H1 (cell line): ENCODE results near the gene GGTLC2. TPM values are rescaled to one million over a fixed set of nuclear protein-coding genes. Genes with fewer than 3 reads are reported as not detected.

ENCODE experiments used
- BACH1 ChIP-seq: IDR thresholded peaks from 2 replicates; pipeline ENCODE4 v1.6.1; 2012; ENCODE audit warnings: low read length, improper control_type of control experiment
- CEBPB ChIP-seq: IDR thresholded peaks from 2 replicates; pipeline ENCODE4 v1.6.1; 2012; ENCODE audit warnings: low read depth, low read length
- KDM5A ChIP-seq: fragments of 200-600 bp; IDR thresholded peaks from 2 replicates; pipeline ENCODE4 v1.7.1; 2012; ENCODE audit warnings: mild to moderate bottlenecking, low read length, inconsistent platforms, mixed read lengths
- RBBP5 ChIP-seq: IDR thresholded peaks from 2 replicates; pipeline ENCODE4 v1.7.1; 2012; ENCODE audit warnings: low read depth, mild to moderate bottlenecking, inconsistent platforms, low read length, moderate library complexity, borderline replicate concordance
- SUZ12 ChIP-seq: fragments of 200-600 bp; sonication (generic); IDR thresholded peaks from 2 replicates; pipeline ENCODE4 v1.6.1; 2012; ENCODE audit warnings: mild to moderate bottlenecking, inconsistent platforms, low read length, moderate library complexity, mixed read lengths
- polyA plus RNA-seq, 7 experiments: library from polyadenylated mRNA; depleted of rRNA in 3 of 7; stranded (reverse) in 5 of 7; unstranded in 2 of 7; fragments of >200 nt in 5 of 7; fragments of 200-250 nt in 2 of 7; gene quantifications; 1 replicate in 5 of 7; 2 replicates in 1 of 7; 4 replicates in 1 of 7; pipeline versions ENCODE4 v1.2.1 to v1.2.3, GENCODE V29; 2011 to 2013; ENCODE audit warnings: missing spikeins in 2 of 7, mixed read lengths in 2 of 7
- total RNA-seq: library from RNA; stranded (reverse); fragmentation: NEBNext Ultra II Directional; extraction: Animal tissue kit (Norgen Biotek cat#: 25700); gene quantifications from 2 replicates; pipeline ENCODE4 v1.2.1, GENCODE V29; 2021
- TF ChIP-seq, protein P1 (sequence below): fragments of 300-600 bp; sonication (generic); IDR thresholded peaks from 2 replicates; pipeline ENCODE4 v1.7.1; 2012; ENCODE audit warnings: low read length, moderate library complexity, mild to moderate bottlenecking, inconsistent platforms; ENCODE audit not compliant: insufficient replicate concordance
- TF ChIP-seq, protein P2 (sequence below): IDR thresholded peaks from 2 replicates; pipeline ENCODE4 v1.6.1; 2012; ENCODE audit warnings: inconsistent platforms
- TF ChIP-seq, protein P3 (sequence below): IDR thresholded peaks from 2 replicates; pipeline ENCODE4 v1.6.1; 2011; ENCODE audit warnings: low read length, improper control_type of control experiment

The GGTLC2 gene
- total and polyA plus RNA-seq, 2 of the 8 experiments (the other 6 are each of a cell fraction or from before 2014, with no cell fraction given) = not detected

GRCh38 chr22:22662095-22662494 lies 17.7 kb downstream of the GGTLC2 start (continued):
- TF ChIP-seq, protein P1, sequence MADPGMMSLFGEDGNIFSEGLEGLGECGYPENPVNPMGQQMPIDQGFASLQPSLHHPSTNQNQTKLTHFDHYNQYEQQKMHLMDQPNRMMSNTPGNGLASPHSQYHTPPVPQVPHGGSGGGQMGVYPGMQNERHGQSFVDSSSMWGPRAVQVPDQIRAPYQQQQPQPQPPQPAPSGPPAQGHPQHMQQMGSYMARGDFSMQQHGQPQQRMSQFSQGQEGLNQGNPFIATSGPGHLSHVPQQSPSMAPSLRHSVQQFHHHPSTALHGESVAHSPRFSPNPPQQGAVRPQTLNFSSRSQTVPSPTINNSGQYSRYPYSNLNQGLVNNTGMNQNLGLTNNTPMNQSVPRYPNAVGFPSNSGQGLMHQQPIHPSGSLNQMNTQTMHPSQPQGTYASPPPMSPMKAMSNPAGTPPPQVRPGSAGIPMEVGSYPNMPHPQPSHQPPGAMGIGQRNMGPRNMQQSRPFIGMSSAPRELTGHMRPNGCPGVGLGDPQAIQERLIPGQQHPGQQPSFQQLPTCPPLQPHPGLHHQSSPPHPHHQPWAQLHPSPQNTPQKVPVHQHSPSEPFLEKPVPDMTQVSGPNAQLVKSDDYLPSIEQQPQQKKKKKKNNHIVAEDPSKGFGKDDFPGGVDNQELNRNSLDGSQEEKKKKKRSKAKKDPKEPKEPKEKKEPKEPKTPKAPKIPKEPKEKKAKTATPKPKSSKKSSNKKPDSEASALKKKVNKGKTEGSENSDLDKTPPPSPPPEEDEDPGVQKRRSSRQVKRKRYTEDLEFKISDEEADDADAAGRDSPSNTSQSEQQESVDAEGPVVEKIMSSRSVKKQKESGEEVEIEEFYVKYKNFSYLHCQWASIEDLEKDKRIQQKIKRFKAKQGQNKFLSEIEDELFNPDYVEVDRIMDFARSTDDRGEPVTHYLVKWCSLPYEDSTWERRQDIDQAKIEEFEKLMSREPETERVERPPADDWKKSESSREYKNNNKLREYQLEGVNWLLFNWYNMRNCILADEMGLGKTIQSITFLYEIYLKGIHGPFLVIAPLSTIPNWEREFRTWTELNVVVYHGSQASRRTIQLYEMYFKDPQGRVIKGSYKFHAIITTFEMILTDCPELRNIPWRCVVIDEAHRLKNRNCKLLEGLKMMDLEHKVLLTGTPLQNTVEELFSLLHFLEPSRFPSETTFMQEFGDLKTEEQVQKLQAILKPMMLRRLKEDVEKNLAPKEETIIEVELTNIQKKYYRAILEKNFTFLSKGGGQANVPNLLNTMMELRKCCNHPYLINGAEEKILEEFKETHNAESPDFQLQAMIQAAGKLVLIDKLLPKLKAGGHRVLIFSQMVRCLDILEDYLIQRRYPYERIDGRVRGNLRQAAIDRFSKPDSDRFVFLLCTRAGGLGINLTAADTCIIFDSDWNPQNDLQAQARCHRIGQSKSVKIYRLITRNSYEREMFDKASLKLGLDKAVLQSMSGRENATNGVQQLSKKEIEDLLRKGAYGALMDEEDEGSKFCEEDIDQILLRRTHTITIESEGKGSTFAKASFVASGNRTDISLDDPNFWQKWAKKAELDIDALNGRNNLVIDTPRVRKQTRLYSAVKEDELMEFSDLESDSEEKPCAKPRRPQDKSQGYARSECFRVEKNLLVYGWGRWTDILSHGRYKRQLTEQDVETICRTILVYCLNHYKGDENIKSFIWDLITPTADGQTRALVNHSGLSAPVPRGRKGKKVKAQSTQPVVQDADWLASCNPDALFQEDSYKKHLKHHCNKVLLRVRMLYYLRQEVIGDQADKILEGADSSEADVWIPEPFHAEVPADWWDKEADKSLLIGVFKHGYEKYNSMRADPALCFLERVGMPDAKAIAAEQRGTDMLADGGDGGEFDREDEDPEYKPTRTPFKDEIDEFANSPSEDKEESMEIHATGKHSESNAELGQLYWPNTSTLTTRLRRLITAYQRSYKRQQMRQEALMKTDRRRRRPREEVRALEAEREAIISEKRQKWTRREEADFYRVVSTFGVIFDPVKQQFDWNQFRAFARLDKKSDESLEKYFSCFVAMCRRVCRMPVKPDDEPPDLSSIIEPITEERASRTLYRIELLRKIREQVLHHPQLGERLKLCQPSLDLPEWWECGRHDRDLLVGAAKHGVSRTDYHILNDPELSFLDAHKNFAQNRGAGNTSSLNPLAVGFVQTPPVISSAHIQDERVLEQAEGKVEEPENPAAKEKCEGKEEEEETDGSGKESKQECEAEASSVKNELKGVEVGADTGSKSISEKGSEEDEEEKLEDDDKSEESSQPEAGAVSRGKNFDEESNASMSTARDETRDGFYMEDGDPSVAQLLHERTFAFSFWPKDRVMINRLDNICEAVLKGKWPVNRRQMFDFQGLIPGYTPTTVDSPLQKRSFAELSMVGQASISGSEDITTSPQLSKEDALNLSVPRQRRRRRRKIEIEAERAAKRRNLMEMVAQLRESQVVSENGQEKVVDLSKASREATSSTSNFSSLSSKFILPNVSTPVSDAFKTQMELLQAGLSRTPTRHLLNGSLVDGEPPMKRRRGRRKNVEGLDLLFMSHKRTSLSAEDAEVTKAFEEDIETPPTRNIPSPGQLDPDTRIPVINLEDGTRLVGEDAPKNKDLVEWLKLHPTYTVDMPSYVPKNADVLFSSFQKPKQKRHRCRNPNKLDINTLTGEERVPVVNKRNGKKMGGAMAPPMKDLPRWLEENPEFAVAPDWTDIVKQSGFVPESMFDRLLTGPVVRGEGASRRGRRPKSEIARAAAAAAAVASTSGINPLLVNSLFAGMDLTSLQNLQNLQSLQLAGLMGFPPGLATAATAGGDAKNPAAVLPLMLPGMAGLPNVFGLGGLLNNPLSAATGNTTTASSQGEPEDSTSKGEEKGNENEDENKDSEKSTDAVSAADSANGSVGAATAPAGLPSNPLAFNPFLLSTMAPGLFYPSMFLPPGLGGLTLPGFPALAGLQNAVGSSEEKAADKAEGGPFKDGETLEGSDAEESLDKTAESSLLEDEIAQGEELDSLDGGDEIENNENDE = no peak
- TF ChIP-seq RBBP5 (no peak), BACH1 (no peak), SUZ12 (no peak), CEBPB (no peak), KDM5A (no peak)
- TF ChIP-seq, protein P2, sequence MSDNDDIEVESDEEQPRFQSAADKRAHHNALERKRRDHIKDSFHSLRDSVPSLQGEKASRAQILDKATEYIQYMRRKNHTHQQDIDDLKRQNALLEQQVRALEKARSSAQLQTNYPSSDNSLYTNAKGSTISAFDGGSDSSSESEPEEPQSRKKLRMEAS = no peak
- TF ChIP-seq, protein P3, sequence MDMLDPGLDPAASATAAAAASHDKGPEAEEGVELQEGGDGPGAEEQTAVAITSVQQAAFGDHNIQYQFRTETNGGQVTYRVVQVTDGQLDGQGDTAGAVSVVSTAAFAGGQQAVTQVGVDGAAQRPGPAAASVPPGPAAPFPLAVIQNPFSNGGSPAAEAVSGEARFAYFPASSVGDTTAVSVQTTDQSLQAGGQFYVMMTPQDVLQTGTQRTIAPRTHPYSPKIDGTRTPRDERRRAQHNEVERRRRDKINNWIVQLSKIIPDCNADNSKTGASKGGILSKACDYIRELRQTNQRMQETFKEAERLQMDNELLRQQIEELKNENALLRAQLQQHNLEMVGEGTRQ = no peak
